Measurements from ENCODE around the gene HDAC11. TPM values are rescaled to one million over a fixed set of nuclear protein-coding genes. Genes with fewer than 3 reads are reported as not detected.

HDAC11 gene
- polyA plus RNA-seq, 3 donors = 2.9 to 3.9 (median 3.5) TPM

- no peaks in the 10 kb centered on the region for H3K36me3 ChIP-seq (replicated peaks in 1 of 2; ENCODE audit: control insufficient read depth in 1 of 2, insufficient read depth in 2 of 2, low read length in 2 of 2)
- Mint-ChIP-seq H3K9me3 (no peaks in the 10 kb centered on the region), H3K36me3 (peaks cover 4 to 10% of the 10 kb centered on the region in 2 donors), H3K27me3 (ENCODE audit: low read depth in 3 of 3) (peaks cover 0 to 15% (median 7%) of the 10 kb centered on the region in 3 donors), H3K27ac (peak overlapping the region in 1 of 7 donors; percentile 25), H3K4me3 (no peak overlapping the region), H3K4me1 (peaks cover 30% of the 10 kb centered on the region)
- H2AFZ ChIP-seq (ENCODE audit: insufficient read depth, low read depth, low read length, poor library complexity, severe bottlenecking) = no peak overlapping the region
- H4K20me1 ChIP-seq (ENCODE audit: insufficient read depth, low read length) = no peaks in the 10 kb centered on the region
- peaks cover 17 to 27% of the 10 kb centered on the region in 2 donors for H3K4me1 ChIP-seq (ENCODE audit: control insufficient read depth in 1 of 2, insufficient read depth in 2 of 2, low read length in 2 of 2)
- no peak for TF ChIP-seq CTCF (IDR thresholded peaks at IDR 0.05)
- H3K4me3 ChIP-seq (replicated peaks in 1 of 3; ENCODE audit: low read depth in 2 of 3, low read length in 3 of 3) = no peak overlapping the region
- H3K27ac ChIP-seq (ENCODE audit: low read depth in 1 of 2, low read length in 2 of 2) = no peak overlapping the region
- no peak for DNase-seq
- no peaks in the 10 kb centered on the region for H3K9me3 ChIP-seq (replicated peaks in 1 of 2; ENCODE audit: control insufficient read depth in 1 of 2, insufficient read depth in 1 of 2, low read length in 2 of 2)
- no peaks in the 10 kb centered on the region for H3K79me2 ChIP-seq (ENCODE audit: insufficient read depth, low read length)
- intact Hi-C loops (cut with micrococcal nuclease) = no loop called here
- no CpG with 5 or more reads among the region's 6 CpGs for WGBS (ENCODE audit: insufficient coverage)
- H3K27me3 ChIP-seq (ENCODE audit: control insufficient read depth in 2 of 2, insufficient read depth in 2 of 2, low read length in 2 of 2) = no peaks in the 10 kb centered on the region
- no peak overlapping the region for H3K9ac ChIP-seq (ENCODE audit: insufficient read depth, low read length, poor library complexity, severe bottlenecking)
- H3K4me2 ChIP-seq (replicated peaks; ENCODE audit: extremely low read depth, low read length, poor library complexity, severe bottlenecking) = no peak overlapping the region
Measured at GRCh38 chr3:13477943-13478342, 2.2 kb upstream of the HDAC11 start.

- peaks cover 31% of the 10 kb centered on the region for H3K4me1 Mint-ChIP-seq
- Histone ChIP-seq H3K27me3 (ENCODE audit: control insufficient read depth in 2 of 2, insufficient read depth in 2 of 2, low read length in 2 of 2) (no peaks in the 10 kb centered on the region), H3K27ac (ENCODE audit: low read depth in 1 of 2, low read length in 2 of 2) (peak overlapping the region; percentile 60 to 89), H3K4me1 (ENCODE audit: control insufficient read depth in 1 of 2, insufficient read depth in 2 of 2, low read length in 2 of 2) (peaks cover 17 to 29% of the 10 kb centered on the region in 2 donors), H3K79me2 (ENCODE audit: insufficient read depth, low read length) (no peaks in the 10 kb centered on the region), H3K4me3 (replicated peaks in 1 of 3; ENCODE audit: low read depth in 2 of 3, low read length in 3 of 3) (peak overlapping the region; percentile 76 to 79 (median 78)), H4K20me1 (ENCODE audit: insufficient read depth, low read length) (no peaks in the 10 kb centered on the region), H3K9me3 (replicated peaks in 1 of 2; ENCODE audit: control insufficient read depth in 1 of 2, insufficient read depth in 1 of 2, low read length in 2 of 2) (no peaks in the 10 kb centered on the region), H3K4me2 (replicated peaks; ENCODE audit: extremely low read depth, low read length, poor library complexity, severe bottlenecking) (peak overlapping the region; percentile 82), H2AFZ (ENCODE audit: insufficient read depth, low read depth, low read length, poor library complexity, severe bottlenecking) (peak overlapping the region; percentile 87), H3K36me3 (replicated peaks in 1 of 2; ENCODE audit: control insufficient read depth in 1 of 2, insufficient read depth in 2 of 2, low read length in 2 of 2) (peaks cover 0 to 4% of the 10 kb centered on the region in 2 donors), H3K9ac (ENCODE audit: insufficient read depth, low read length, poor library complexity, severe bottlenecking) (peak overlapping the region; percentile 84)
- peaks cover 10 to 16% of the 10 kb centered on the region in 2 donors for H3K36me3 Mint-ChIP-seq
- H3K27me3 Mint-ChIP-seq (ENCODE audit: low read depth in 3 of 3) = peaks cover 0 to 15% (median 7%) of the 10 kb centered on the region in 3 donors
- intact Hi-C loops (cut with micrococcal nuclease) = no loop called here
- H3K27ac Mint-ChIP-seq = peak overlapping the region; percentile 90 to 97 (median 93)
- DNase-seq = no peak
- no peaks in the 10 kb centered on the region for H3K9me3 Mint-ChIP-seq
- no peak for TF ChIP-seq CTCF (IDR thresholded peaks at IDR 0.05)
- H3K4me3 Mint-ChIP-seq = peak overlapping the region; percentile 88 to 94
- WGBS (ENCODE audit: insufficient coverage) = 1% methylated on average over 12 of the region's 13 CpGs
Measured at GRCh38 chr3:13479332-13479581, 849 bp upstream of the HDAC11 start.

Data from CD14-positive monocyte (primary cell).